T-helper 1 cell (primary cell): ENCODE measurements around the gene MYOZ3.

Experiments used
- DNase-seq, 5 donors: peaks; one replicate each; pipeline ENCODE4 v3.0.0-alpha.2; 2012 to 2020

The MYOZ3 gene

DNA sequence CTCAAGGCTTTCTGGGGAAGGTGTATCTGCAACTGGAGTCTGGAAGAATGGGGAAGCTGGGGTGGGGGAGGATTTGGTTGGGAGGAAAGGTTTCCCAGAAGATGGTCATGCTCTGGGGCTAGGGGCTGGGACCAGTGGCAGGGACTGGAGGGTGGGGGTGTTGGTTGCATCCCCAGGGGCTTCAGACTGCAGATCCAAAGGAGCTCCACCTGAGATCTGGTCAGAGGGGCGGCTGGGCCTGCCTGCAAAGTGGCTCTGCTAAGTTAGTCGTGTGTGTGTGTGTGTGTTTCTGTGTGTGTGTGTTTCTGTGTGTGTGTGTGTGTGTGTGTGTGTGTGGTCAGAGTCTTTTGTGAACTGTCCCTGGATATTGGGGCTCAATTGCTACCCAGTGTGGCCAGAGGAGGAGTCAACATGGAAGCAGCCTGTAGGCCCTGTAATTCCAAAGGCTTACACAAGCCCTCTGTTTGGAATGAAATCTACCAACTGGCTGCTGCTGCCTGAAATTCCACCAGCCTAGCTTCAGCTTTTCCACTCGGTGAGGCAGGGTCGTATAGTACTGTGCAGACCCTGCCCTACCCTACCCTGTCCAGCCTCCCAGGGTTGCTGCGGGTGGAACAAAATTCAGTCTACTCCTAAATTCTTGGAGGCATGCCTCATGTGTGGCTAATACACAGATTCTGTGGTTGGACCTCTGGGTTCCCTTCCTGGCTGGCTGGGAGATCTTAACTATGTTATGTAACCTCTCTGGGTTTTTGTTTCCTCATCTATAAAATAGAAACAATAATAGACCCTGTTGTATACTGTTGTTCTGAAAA lies 33.1 kb upstream of the MYOZ3 start:
- no peak for DNase-seq

DNA sequence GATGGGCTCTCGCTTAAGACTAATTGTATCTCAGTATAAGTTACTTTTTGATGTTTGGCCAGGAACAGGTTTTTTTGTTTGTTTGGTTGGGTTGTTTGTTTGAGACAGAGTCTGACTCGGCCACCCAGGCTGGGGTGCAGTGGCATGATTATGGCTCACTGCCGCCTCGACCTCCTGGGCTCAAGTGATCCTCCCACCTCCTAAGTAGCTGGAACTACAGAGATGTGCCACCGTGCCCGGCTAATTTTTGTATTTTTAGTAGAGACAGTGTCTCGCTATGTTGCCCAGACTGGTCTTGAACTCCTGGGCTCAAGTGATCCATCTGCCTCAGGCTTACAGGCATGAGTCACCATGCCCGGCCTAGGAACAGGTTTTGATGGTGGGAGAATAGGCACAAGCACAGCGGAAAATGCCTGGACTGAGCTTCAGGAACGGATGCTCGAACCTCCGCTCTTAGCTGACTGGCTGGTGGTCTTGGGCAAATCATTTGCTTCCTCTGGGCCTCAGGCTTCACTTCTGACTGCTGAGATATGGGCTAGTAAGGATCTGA lies 32.0 kb upstream of the MYOZ3 start:
- DNase-seq, result no peak

GRCh38 chr5:150630016-150630415 lies 31.0 kb upstream of the MYOZ3 start:
- DNase-seq, result no peak

DNA sequence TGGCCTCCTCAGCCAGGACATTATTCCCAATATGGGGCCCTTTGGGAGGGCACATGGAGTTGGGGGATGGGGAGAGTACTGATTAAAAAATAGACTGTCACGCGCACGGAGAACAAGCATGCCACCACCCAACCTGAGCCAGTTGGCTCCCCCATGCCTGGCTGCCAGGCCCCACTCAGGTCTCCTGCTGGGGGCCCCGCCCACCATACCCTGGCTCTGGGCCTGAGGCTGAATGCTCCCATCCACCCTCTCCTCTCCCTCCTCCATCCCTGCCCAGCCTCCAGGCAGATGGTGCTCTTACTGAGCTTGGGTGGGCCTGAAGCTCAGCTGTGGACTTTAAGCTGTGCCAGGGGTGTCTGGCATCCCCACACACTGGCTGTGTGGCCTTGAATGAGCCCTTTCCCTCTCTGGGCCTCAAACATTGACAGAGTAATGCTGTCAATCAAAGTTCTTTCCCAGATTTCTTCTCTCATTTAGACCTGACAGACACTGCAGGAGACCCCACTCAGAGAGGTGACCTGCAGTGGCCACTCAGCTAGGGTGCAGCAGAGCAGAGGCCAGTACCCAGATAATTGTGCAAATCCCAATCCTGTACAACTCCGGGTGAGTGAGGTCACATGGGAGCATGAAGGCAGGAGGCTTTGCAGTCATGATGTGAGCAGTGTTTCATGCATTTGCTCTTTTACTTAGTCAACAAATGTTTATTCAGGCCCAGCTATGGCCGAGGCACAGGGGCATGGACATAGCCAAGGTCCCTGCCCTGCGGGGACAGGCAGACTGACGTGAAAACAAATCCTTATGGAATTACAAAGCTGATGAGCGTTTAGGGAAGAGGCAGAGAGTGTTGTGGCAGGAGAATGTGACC lies 30.4 kb upstream of the MYOZ3 start:
- DNase-seq, result no peak

GRCh38 chr5:150631326-150631701 lies 29.7 kb upstream of the MYOZ3 start:
- no peak for DNase-seq

DNA sequence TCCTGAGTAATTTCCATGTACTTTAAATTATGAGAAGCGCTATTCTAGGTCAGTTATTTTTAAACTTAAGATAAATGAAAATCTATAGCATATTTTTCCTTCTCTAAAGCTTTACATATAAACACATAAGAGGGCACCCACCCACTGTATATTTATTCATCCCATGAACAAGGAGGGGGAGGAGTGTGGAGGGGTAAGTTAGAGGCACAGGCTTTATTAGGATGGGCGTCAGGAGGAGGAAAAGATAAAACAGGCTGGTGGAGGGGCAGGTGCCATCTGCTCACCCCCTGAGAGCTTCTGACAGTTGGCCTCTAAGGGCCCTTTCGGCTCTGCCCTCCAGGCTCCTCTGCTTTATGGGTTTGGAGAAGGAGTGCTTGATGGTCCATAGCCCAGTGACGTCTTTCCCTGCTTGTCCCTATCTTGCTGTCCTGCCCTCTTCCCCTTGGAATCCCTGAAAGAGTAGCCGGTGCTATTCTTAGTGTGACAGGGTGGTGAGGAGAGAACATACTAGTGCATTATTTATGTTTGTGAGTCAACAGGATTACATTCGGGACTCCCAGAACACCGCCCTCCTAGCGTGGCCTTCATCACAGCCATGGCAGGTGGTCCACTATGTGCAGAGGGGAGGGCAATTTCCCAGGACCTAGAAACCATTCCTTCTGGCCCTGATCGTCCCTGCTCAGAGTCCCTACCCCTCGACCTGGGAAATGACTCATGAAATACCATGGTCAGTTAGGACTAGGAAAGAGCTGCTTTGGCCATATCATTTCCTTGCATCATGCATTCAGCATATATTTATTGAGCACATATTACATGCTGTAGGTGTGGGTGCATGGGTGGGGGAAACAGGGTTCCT lies 28.5 kb upstream of the MYOZ3 start:
- no peak for DNase-seq

DNA sequence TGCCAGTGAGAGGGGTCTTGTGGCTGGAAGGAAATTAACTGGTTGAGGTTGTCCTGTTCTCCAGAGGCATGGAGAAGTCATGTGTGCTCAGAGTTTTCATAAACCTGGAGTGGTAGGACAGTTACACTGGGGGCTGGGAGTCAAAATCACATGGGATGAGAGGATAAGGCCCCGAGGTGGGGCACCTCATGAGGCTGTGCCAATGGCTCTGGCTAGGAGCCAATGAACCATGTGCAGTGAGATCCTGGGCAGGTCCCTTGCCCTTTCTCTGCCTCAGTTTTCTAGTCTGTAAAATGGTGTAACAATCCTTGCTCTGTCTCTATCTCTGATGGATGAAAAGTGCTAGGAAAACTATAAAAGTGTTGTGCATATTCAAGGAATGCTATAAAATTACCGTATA lies 27.6 kb upstream of the MYOZ3 start:
- no peak for DNase-seq

GRCh38 chr5:150636391-150637244 lies 24.4 kb upstream of the MYOZ3 start:
- no peak for DNase-seq

DNA sequence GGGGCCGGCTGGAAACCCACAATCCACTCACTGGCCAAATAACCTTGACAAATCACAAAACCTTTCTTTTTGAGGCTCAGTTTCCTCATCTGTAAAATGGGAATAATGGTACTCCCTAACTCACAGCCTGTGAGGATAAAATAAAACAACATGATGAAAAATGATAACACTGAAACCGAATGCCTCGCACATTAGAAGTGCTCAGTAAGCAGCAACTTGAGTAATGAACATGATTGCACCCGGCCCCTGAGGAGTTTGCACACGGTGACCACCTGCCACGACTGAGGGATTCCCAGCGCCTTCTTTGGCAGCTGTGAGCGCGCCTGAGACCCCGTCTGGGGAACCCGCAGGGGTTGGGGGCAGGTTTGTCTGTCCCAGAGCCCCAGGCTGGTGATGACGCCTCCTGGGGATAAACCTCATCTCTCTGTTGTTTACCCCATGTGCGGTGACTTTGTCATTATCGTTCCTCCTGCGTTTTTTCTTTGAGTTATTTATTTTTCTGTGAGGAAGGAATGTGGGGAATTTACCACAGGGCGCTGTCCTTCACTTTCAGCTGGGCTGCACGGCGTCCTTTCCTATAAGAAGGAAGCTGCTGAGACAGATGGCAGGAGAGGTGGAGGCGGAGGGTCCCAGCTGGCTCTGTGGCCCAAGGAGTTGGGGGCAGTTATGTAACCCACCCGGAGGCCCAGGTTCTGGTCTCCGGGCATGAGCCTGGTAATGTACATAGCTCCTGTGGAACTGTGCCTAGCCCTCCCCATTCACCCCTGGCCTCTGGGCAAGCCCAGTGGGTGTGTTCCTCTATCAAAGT lies 23.6 kb upstream of the MYOZ3 start:
- no peak for DNase-seq

- no peak for DNase-seq
These were observed 23.0 kb upstream of the MYOZ3 start for GRCh38 chr5:150638053-150638444.

- DNase-seq, result no peak
These were observed 22.3 kb upstream of the MYOZ3 start for GRCh38 chr5:150638488-150639376.

DNA sequence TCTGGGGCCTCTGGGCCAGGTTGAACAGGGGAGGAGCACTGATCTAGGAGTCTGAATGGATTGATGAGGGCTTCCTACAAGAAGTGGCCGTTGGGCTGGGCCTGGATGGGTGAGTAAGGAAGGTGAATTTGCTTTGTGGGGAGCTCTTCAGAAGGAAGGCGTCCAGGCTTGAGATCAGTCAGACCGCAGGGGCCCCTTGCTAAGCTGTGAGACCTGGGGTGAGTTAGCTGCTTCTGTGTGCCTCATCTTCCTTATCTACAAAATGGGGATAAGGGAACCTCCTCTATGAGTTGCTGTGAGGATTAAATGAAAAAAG lies 21.7 kb upstream of the MYOZ3 start:
- DNase-seq, result no peak

DNA sequence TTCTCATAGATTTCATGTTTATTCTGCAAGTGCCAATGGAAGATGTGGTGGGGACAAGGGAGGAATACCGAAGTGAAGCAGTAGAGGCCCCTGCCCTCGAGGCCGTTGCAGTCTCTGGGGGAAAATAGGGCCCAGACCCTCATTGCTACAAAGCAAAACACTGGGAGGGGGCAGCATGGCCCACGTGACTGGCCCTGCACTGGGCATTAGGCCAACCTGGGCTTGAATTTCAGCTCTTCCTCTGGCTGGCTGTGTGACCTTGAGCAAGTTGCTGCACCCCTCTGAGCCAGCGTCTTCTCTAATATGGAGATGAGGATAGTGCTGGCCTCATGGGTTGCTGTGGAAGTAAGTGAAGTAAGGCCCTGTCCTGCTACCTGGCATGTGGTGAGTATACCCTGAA lies 21.3 kb upstream of the MYOZ3 start:
- no peak for DNase-seq

DNA sequence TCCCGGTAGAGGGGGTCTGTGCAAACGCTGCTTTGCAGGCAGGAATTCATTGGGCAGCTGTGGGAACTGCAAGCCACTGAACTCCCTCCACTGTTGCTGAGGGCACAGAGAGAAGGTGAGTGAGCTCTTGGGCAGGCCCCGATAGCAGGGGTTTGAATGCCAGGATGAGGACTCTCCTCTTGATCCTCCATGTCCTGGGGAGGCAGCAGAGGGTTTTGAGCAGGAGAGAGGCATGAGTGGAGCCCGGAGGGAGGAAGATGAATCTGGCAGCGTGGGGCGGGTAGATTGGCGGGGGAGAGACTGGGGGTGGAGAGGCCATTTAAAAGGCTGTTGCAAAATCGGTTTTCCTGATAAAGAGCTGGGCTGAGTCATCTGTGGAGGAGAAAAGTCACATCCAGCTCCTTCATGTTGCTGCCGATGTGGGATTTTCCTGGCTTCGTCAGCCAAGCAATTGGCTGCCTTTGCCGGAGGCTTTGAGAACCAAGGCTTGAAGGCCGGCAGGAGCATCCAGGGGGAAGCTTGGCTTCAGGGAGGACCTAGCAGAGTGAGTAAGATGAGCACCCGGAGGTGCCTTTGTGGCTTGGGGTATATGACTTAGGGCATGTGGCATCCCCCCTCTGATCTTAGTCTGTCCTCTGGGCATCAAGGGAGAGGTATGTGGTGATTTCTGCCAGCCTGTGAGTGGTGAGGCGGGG lies 20.6 kb upstream of the MYOZ3 start, which contains the start of gene SYNPO:
Gene SYNPO (plus strand): TSS at position 350 of the 695 bp plus-strand sequence. CDS start 7,616 bp downstream, outside the sequence.
- DNase-seq, result no peak

DNA sequence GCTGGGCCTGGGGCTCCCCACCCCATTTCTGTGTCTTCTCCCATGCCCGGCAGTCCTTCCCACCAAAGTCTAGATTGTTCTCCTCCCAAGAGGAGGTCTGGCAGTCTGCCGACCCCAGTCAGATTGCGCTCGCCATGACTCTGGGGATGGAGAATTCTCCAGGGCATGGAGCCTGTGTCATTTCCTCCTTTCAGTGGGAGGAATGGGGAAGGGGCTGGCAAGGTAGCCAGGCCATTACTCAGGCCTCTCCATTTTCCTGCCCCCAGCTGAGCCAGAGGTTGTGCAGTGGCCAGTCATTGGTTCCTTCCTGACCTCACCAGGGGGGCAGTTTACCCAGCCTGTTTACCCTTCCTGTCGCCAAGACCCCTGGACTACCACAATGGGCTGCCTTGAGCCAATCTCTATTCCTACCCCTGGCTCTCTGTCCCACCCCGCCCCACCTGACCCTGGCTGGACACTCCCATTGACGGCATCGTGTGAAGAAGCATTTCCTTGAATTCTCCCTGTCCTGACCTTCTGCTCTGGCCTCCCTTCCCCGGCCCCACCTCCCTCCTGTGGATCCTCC lies 20.0 kb upstream of the MYOZ3 start:
- no peak for DNase-seq

- DNase-seq, result no peak
These were observed 19.1 kb upstream of the MYOZ3 start for GRCh38 chr5:150641824-150642566.

DNA sequence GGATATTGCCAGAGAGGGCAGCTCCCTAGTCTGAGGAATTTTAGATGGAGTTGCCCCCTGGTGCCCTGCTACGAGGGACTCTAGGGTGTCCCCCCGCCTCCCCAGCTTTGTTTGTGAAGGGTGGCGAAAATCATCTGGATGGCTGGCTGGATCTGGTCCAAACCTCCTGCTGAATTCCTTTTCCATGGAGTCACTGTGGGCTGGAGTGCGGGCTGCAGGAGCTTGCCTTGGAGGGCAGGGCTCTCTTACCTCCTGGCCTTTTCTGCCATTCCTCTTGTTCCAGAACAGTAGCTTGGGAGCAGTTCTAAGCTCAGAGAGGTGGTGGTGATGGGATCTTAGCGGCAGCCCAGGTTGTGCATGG lies 18.5 kb upstream of the MYOZ3 start:
- DNase-seq, result no peak

DNA sequence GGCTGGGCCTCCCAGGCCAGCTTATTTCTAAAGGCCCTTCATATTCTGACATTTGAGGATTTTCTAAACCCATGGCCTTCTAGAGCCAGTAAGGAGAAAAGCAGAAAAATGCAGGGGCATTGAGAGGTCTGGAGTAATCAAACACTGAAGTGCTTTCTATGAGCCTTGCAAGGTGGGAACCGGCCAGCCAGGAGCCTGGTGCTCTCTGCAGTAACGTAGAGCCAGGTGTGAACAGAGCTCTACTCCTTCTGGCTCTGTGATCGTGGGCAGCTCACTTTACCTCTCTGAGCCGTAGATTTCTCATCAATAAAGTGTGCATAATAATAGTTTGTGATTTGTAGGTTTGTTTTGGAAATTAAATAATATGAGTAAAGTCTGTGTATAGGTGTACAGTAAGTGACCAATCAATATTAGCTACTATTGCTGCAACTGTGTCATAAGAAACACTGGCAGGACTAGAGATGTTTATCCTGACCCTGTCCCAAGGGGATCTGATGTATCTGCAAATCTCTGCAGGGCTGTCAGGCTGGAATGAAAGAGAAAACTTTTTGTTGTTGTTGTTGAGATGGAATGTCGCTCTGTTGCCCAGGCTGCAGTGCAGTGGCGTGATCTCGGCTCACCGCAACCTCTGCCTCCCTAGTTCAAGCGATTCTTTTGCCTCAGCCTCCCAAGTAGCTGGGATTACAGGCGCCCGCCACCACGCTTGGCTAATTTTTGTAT lies 17.9 kb upstream of the MYOZ3 start:
- DNase-seq, result no peak
